Upper lobe of left lung (tissue), 4 donors: Measurements from ENCODE around the gene CCDC174.

ENCODE experiments used
- EP300 ChIP-seq, 4 donors: sonication (generic); formaldehyde crosslinking; IDR thresholded peaks; one replicate each; pipeline ENCODE4 v1.5.1; 2017; ENCODE audit warnings: antibody characterized with exemption in 4 of 4, control low read depth in 2 of 4
- POLR2AphosphoS5 ChIP-seq, 2 donors: sonication (generic); formaldehyde crosslinking; IDR thresholded peaks; one replicate each; pipeline ENCODE4 v1.5.1; 2017; ENCODE audit warnings: antibody characterized with exemption in 2 of 2
- TF ChIP-seq, protein P1 (sequence below), 6 experiments: fragments of 450-650 bp in 4 of 6; fragments of 200-600 bp in 2 of 6; sonication (generic) in 2 of 6; IDR thresholded peaks; one replicate each; pipeline ENCODE4 v1.5.1; 2016 to 2019; ENCODE audit warnings: antibody characterized with exemption in 6 of 6

DNA sequence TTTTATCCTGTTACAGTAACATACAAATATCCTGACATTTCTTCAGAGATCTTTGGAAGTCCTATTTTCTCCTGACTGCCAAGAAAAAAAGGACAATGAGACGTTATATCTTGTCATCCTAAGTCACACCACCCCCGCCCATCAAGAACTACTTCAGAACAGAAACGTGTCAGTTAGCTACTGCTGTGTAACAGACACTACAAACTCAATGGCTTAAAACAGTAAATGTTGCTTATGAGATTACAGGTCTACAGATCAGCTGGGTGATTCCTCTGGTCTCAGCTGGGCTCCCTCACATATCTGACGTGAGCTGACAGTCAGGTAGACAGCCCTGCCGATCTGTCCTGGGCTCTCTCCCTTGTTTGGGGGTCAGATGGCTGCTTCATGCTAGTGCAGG, 20.5 kb upstream of the CCDC174 start:
- no peak for TF ChIP-seq EP300 (IDR thresholded peaks at IDR 0.05)
- no peak for TF ChIP-seq POLR2AphosphoS5 (IDR thresholded peaks at IDR 0.05)
- TF ChIP-seq, protein P1, sequence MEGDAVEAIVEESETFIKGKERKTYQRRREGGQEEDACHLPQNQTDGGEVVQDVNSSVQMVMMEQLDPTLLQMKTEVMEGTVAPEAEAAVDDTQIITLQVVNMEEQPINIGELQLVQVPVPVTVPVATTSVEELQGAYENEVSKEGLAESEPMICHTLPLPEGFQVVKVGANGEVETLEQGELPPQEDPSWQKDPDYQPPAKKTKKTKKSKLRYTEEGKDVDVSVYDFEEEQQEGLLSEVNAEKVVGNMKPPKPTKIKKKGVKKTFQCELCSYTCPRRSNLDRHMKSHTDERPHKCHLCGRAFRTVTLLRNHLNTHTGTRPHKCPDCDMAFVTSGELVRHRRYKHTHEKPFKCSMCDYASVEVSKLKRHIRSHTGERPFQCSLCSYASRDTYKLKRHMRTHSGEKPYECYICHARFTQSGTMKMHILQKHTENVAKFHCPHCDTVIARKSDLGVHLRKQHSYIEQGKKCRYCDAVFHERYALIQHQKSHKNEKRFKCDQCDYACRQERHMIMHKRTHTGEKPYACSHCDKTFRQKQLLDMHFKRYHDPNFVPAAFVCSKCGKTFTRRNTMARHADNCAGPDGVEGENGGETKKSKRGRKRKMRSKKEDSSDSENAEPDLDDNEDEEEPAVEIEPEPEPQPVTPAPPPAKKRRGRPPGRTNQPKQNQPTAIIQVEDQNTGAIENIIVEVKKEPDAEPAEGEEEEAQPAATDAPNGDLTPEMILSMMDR (IDR thresholded peaks at IDR 0.05) = no peak
